ENCODE data around the gene STARD6.

The STARD6 gene

DNA sequence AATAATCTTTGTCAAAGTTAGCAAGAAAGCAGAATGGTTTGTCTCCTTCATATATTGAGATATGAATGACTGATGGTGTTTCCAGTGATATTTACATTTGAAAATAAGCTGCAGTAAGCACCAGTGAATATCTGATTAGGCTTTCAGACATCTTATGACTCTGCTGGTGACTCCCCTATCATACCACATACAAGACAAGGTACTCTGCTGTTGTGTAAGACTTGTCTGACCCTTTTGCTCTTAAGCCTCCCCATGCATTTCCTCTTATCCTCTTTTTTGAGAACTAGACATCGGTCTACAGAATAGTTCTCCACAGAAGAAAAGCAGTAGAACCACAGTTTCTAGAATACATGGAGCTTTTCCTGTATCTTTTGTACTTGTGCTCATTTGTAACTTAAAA lies 79.0 kb downstream of the STARD6 start:
- Histone ChIP-seq H2AFZ (no peak overlapping the region), H3K9me3 (ENCODE audit: control insufficient read depth, low read length) (no peaks in the 10 kb centered on the region), H3K36me3 (ENCODE audit: control insufficient read depth, insufficient read depth, low read length) (no peaks in the 10 kb centered on the region)

DNA sequence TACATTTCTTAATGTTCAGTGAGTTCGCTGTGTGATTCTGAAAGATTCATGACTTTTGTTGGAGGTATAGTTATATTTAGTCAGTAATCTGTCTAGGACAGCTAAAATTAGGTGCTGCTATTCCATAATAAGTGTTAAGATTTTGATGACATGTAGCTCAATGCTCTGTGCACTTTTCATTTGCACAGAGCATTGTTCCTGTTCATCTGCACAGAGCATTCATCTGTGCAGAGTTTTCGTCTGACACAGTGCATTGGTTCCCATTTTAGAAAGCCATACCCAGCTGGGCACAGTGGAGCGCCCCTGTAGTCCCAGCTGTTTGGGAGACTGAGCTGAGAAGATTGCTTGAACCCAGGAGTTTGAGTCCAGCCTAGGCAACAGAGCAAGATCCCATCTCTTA lies 79.8 kb downstream of the STARD6 start:
- TF ChIP-seq, protein P1, sequence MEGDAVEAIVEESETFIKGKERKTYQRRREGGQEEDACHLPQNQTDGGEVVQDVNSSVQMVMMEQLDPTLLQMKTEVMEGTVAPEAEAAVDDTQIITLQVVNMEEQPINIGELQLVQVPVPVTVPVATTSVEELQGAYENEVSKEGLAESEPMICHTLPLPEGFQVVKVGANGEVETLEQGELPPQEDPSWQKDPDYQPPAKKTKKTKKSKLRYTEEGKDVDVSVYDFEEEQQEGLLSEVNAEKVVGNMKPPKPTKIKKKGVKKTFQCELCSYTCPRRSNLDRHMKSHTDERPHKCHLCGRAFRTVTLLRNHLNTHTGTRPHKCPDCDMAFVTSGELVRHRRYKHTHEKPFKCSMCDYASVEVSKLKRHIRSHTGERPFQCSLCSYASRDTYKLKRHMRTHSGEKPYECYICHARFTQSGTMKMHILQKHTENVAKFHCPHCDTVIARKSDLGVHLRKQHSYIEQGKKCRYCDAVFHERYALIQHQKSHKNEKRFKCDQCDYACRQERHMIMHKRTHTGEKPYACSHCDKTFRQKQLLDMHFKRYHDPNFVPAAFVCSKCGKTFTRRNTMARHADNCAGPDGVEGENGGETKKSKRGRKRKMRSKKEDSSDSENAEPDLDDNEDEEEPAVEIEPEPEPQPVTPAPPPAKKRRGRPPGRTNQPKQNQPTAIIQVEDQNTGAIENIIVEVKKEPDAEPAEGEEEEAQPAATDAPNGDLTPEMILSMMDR (IDR thresholded peaks at IDR 0.05) = no peak
- H3K27me3 ChIP-seq (ENCODE audit: control insufficient read depth, insufficient read depth, low read length) = no peaks in the 10 kb centered on the region
- H3K27ac ChIP-seq = no peak overlapping the region
- no peak overlapping the region for H3K9ac ChIP-seq
- H3K79me2 ChIP-seq = no peaks in the 10 kb centered on the region
- H2AFZ ChIP-seq = no peak overlapping the region
- no peak overlapping the region for H3K4me2 ChIP-seq (ENCODE audit: low read length)
- H3K4me1 ChIP-seq = peaks cover 9% of the 10 kb centered on the region
- H3K4me3 ChIP-seq (ENCODE audit: low read depth, low read length) = no peak overlapping the region
- no peaks in the 10 kb centered on the region for H3K36me3 ChIP-seq (ENCODE audit: control insufficient read depth, insufficient read depth, low read length)
- no peaks in the 10 kb centered on the region for H3K9me3 ChIP-seq (ENCODE audit: control insufficient read depth, low read length)

More for the DNA sequence above, 79.0 kb downstream of the STARD6 start:
- Histone ChIP-seq H3K9ac (no peak overlapping the region), H3K79me2 (no peaks in the 10 kb centered on the region), H3K4me3 (ENCODE audit: low read depth, low read length) (no peak overlapping the region), H3K4me1 (peaks cover 9% of the 10 kb centered on the region), H3K27ac (no peak overlapping the region), H3K4me2 (ENCODE audit: low read length) (no peak overlapping the region), H3K27me3 (ENCODE audit: control insufficient read depth, insufficient read depth, low read length) (no peaks in the 10 kb centered on the region)
- TF ChIP-seq, protein P1 (IDR thresholded peaks at IDR 0.05) = no peak

Data from parathyroid adenoma (tissue), 2 donors.